WTC11 (cell line): ENCODE measurements around the gene TMEM253.

Experiments
- CREM ChIP-seq: sonication (generic); formaldehyde crosslinking; IDR thresholded peaks from 2 replicates; pipeline ENCODE4 v1.8.1; 2022; ENCODE audit warnings: mild to moderate bottlenecking, missing genetic modification reagents, moderate library complexity
- HMGA2 ChIP-seq: fragments of 250-450 bp; sonication (Bioruptor Pico); IDR thresholded peaks from 2 replicates; pipeline ENCODE4 v1.4.0; 2021; ENCODE audit warnings: mild to moderate bottlenecking, moderate library complexity
- PRRX2 ChIP-seq: fragments of 250-450 bp; sonication (Bioruptor Pico); IDR thresholded peaks from 2 replicates; pipeline ENCODE4 v1.8.0; 2021; ENCODE audit warnings: mild to moderate bottlenecking
- ZNF138 ChIP-seq: sonication (generic); formaldehyde crosslinking; conservative IDR thresholded peaks from 2 replicates; pipeline ENCODE4 v1.8.1; 2022; ENCODE audit warnings: mild to moderate bottlenecking, moderate library complexity, missing genetic modification reagents
- TF ChIP-seq, protein P1 (sequence below): fragments of 200-600 bp; IDR thresholded peaks from 2 replicates; pipeline ENCODE4 v1.8.0; 2022; ENCODE audit warnings: antibody characterized with exemption

DNA sequence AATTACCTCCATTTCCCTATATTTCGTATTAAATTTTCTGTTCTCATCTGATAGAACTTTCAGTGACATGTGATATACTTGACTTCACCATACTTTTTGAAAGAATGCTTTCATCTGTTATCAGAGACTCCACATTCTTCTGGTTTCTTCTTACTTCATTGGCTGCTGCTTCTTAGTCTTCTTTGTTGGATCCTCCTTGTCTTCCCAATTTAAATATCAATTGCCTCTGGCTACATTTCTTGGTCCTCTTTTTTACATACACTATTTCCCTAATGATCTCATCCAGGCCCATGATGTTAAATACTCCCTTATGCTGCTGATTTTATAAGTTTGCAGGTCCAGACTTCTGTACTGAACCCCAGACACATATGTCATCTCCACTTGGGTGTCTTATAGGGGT, 33.0 kb downstream of the TMEM253 start:
- TF ChIP-seq, protein P1, sequence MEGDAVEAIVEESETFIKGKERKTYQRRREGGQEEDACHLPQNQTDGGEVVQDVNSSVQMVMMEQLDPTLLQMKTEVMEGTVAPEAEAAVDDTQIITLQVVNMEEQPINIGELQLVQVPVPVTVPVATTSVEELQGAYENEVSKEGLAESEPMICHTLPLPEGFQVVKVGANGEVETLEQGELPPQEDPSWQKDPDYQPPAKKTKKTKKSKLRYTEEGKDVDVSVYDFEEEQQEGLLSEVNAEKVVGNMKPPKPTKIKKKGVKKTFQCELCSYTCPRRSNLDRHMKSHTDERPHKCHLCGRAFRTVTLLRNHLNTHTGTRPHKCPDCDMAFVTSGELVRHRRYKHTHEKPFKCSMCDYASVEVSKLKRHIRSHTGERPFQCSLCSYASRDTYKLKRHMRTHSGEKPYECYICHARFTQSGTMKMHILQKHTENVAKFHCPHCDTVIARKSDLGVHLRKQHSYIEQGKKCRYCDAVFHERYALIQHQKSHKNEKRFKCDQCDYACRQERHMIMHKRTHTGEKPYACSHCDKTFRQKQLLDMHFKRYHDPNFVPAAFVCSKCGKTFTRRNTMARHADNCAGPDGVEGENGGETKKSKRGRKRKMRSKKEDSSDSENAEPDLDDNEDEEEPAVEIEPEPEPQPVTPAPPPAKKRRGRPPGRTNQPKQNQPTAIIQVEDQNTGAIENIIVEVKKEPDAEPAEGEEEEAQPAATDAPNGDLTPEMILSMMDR, result no peak
- TF ChIP-seq PRRX2 (CRISPR knock-in tag) (no peak), CREM (no peak), HMGA2 (no peak), ZNF138 (CRISPR knock-in tag) (no peak)
